Muscle layer of duodenum (tissue), 2 donors: ENCODE measurements around the gene CAND2.

Source experiments
- H3K27ac ChIP-seq: one replicate; pipeline ENCODE4 v1.7.0; 2013; ENCODE audit warnings: mild to moderate bottlenecking, low read length
- H3K27me3 ChIP-seq: one replicate; pipeline ENCODE4 v1.7.0; 2013; ENCODE audit warnings: low read depth, mild to moderate bottlenecking, control low read depth, low read length
- H3K36me3 ChIP-seq, 2 donors: one replicate each; pipeline ENCODE4 v1.7.0; 2013; ENCODE audit warnings: low read length in 2 of 2, control low read depth in 1 of 2, mild to moderate bottlenecking in 1 of 2; ENCODE audit not compliant: insufficient read depth in 2 of 2, control insufficient read depth in 1 of 2
- H3K4me1 ChIP-seq, 2 donors: one replicate each; pipeline ENCODE4 v1.7.0; 2013; ENCODE audit warnings: low read length in 2 of 2, mild to moderate bottlenecking in 2 of 2, control low read depth in 1 of 2, moderate library complexity in 1 of 2; ENCODE audit not compliant: insufficient read depth in 2 of 2, control insufficient read depth in 1 of 2
- H3K4me3 ChIP-seq, 2 donors: one replicate each; pipeline ENCODE4 v1.7.0; 2013; ENCODE audit warnings: low read length in 2 of 2, low read depth in 1 of 2, mild to moderate bottlenecking in 1 of 2
- H3K9me3 ChIP-seq, 2 donors: one replicate each; pipeline ENCODE4 v1.7.0; 2013; ENCODE audit warnings: low read length in 2 of 2, control low read depth in 1 of 2, mild to moderate bottlenecking in 1 of 2; ENCODE audit not compliant: control insufficient read depth in 1 of 2
- donor health status: healthy.

Gene CAND2

DNA sequence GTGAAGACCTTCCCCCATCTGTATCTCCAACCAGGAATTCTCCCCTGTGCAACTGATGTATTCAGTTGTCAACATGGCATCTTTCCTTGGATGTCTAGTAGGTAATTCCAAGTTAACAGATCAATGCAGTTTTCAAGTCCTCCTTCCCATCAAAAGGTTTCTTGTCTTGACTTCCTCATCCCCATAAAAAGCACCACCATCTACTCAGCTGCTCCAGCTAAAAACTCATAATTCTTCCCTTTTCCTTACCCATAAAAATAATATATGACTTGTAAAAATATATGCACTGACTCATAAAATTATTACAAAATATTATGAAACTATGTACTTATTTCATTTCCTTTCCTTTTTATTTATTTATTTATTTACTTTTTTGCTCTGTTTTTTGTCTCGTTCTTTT is 5.0 kb upstream of the CAND2 start:
- no peak overlapping the region for H3K27ac ChIP-seq
- peaks cover 0 to 7% of the 10 kb centered on the region in 2 donors for H3K4me1 ChIP-seq
- H3K27me3 ChIP-seq, result no peaks in the 10 kb centered on the region
- H3K4me3 ChIP-seq, result no peak overlapping the region
- H3K36me3 ChIP-seq, result no peaks in the 10 kb centered on the region
- H3K9me3 ChIP-seq, result no peaks in the 10 kb centered on the region

DNA sequence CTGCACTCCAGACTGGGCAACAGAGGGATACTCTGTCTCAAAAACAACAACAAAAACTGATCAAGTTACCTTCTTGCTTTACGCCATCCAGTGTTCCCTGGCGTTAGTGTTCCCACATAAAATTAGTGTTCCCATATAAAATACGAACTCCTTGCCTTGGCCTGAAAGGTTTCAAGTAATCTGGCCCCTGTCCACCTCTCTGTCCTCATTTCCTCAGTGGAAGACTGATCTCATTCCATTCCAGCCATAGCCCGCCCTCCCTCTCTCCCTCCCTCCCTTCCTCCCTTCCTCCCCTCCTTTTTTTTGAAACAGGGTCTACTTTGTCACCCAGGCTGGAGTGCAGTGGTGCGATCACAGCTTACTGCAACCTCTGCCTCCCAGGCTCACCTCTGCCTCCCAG is 2.8 kb upstream of the CAND2 start:
- Histone ChIP-seq H3K27ac (no peak overlapping the region), H3K4me1 (peaks cover 0 to 24% of the 10 kb centered on the region in 2 donors), H3K27me3 (no peaks in the 10 kb centered on the region), H3K36me3 (no peaks in the 10 kb centered on the region), H3K4me3 (no peak overlapping the region), H3K9me3 (no peaks in the 10 kb centered on the region)

GRCh38 chr3:12797124-12797891 is 828 bp downstream of the CAND2 start:
- Histone ChIP-seq H3K9me3 (no peaks in the 10 kb centered on the region), H3K4me1 (peaks cover 0 to 24% of the 10 kb centered on the region in 2 donors), H3K4me3 (peak overlapping the region in 1 of 2 donors; percentile 78), H3K36me3 (peaks cover 0 to 3% of the 10 kb centered on the region in 2 donors), H3K27me3 (no peaks in the 10 kb centered on the region), H3K27ac (no peak overlapping the region)

DNA sequence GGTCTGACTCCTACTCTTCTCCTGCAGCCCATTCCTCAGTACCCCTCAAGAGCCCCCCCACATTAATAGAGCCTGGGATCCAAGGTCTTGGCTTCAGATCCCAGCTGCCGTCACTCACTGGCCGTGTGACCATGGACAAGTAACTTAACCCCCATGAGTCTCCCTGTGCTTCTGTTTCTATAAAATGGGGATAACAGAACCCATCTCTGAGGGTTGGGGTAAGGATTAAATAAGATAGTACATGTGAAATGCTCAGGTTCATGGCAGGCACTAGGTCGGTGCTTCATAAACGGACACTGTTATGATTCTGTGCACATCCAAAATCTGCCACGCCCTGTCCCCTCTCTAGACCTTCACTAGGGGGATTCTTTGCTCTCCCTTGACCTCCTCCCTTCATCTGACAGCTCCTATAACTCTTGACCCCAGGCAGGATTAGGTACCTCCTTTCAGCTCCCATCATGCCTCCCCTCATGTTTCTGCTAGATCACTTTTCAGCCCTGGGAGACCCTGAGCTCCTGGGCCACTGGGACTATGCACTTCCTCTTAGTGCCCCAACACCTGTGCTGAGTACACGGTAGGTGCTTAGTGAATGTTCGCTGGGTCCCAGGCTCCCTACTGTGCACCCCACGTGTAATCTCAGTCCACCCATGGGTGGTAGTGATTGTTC is 1.5 kb downstream of the CAND2 start:
- Histone ChIP-seq H3K4me3 (no peak overlapping the region), H3K36me3 (peaks cover 0 to 6% of the 10 kb centered on the region in 2 donors), H3K27me3 (no peaks in the 10 kb centered on the region), H3K4me1 (peaks cover 0 to 24% of the 10 kb centered on the region in 2 donors), H3K9me3 (no peaks in the 10 kb centered on the region), H3K27ac (no peak overlapping the region)

DNA sequence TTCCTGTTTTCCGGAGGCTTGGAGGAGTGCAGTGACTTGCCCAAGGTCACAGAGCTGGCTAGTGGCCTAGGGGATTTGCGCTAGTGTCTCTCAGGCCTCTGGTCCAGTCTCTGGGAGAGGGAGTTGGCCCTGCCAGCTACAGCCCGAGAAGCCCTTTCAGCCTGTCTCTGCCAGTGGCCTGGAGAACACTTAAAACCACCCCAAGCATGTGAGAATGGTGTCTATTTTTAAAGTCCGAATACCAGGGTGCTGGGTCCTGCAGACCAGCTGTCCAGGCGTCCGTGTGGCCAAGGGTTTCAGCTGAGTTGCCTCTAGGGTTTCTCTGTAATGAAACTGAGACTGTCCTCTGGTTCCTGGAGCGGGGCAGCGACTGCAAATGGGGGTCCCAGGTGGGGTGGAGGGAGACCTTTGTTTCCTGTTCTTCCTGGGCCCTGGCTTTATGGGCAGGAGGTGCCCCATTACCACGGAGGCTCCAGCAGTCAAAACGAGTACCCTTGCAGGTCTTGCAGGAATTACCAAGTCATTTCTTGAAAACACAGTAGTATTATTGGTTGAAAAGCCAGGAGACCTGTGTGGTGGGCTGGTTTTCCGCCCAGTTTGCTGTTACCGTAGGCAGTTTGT is 2.2 kb downstream of the CAND2 start:
- H3K27ac ChIP-seq, result no peak overlapping the region
- H3K4me1 ChIP-seq, result peaks cover 0 to 24% of the 10 kb centered on the region in 2 donors
- H3K9me3 ChIP-seq, result no peaks in the 10 kb centered on the region
- no peak overlapping the region for H3K4me3 ChIP-seq
- H3K27me3 ChIP-seq, result no peaks in the 10 kb centered on the region
- H3K36me3 ChIP-seq, result peaks cover 6 to 12% of the 10 kb centered on the region in 2 donors

GRCh38 chr3:12799525-12800440 is 3.3 kb downstream of the CAND2 start:
- Histone ChIP-seq H3K4me1 (peaks cover 0 to 24% of the 10 kb centered on the region in 2 donors), H3K27me3 (no peaks in the 10 kb centered on the region), H3K27ac (no peak overlapping the region), H3K9me3 (no peaks in the 10 kb centered on the region), H3K4me3 (no peak overlapping the region), H3K36me3 (peaks cover 6 to 22% of the 10 kb centered on the region in 2 donors)

- H3K27me3 ChIP-seq, result no peaks in the 10 kb centered on the region
- H3K36me3 ChIP-seq, result peaks cover 6 to 39% of the 10 kb centered on the region in 2 donors
- no peaks in the 10 kb centered on the region for H3K9me3 ChIP-seq
- no peak overlapping the region for H3K4me3 ChIP-seq
- H3K4me1 ChIP-seq, result peaks cover 0 to 4% of the 10 kb centered on the region in 2 donors
- H3K27ac ChIP-seq, result no peak overlapping the region
These were observed 6.9 kb downstream of the CAND2 start for GRCh38 chr3:12803371-12803770.

- peaks cover 6 to 36% of the 10 kb centered on the region in 2 donors for H3K36me3 ChIP-seq
- no peaks in the 10 kb centered on the region for H3K27me3 ChIP-seq
- H3K9me3 ChIP-seq, result no peaks in the 10 kb centered on the region
- no peak overlapping the region for H3K4me3 ChIP-seq
- H3K27ac ChIP-seq, result no peak overlapping the region
- H3K4me1 ChIP-seq, result peaks cover 5 to 17% of the 10 kb centered on the region in 2 donors
These were observed 10.6 kb downstream of the CAND2 start for GRCh38 chr3:12807066-12807465.

- H3K4me3 ChIP-seq, result no peak overlapping the region
- peaks cover 6 to 33% of the 10 kb centered on the region in 2 donors for H3K36me3 ChIP-seq
- no peak overlapping the region for H3K27ac ChIP-seq
- H3K9me3 ChIP-seq, result no peaks in the 10 kb centered on the region
- H3K27me3 ChIP-seq, result no peaks in the 10 kb centered on the region
- H3K4me1 ChIP-seq, result peaks cover 5 to 17% of the 10 kb centered on the region in 2 donors
These were observed 11.3 kb downstream of the CAND2 start for GRCh38 chr3:12807601-12808359.

GRCh38 chr3:12808587-12808986 is 12.1 kb downstream of the CAND2 start:
- no peak overlapping the region for H3K4me3 ChIP-seq
- peaks cover 4 to 35% of the 10 kb centered on the region in 2 donors for H3K36me3 ChIP-seq
- H3K9me3 ChIP-seq, result no peaks in the 10 kb centered on the region
- H3K27me3 ChIP-seq, result no peaks in the 10 kb centered on the region
- H3K4me1 ChIP-seq, result peaks cover 5 to 17% of the 10 kb centered on the region in 2 donors
- no peak overlapping the region for H3K27ac ChIP-seq
